ENCODE data around the gene NEU2.

Gene NEU2

DNA sequence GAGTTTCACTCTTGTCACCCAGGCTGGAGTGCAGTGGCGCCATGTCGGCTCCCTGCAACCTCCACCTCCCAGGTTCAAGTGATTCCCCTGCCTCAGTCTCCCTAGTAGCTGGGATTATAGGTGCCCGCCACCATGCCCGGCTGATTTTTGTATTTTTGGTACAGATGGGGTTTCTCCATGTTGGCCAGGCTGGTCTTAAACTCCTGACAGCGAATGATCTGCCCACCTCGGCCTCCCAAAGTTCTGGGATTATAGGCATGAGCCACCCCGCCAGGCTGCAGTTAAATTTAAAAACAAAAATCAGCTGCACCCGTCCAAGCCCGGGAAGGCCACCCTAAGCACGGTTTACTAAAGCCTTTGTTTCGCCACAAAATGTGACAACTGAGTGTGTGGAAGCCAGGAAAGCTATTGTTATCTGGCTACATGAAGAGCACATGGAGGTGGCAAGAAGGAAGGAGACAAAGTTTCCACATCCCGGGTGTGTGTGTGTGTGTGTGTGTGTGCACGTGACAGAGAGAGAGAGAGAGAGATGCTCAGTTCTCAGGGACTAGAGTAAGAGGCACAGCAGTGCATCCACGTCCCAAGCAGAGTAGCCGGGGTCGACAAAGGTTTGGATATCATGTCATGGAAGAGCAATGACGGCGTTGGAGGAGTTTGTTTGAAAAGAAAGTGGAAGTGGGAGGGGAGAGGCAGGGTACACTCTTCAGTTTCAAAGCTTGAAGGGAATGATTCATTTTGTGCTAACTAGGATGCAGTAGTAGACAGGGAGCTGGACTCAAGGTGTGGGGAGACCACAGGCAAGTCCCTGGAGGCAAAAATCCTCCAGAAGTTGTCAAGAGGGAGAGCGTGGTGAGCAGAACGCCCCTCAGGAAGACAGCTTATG is 47.7 kb downstream of the NEU2 start:
- no peak for DNase-seq (ENCODE audit: low spot score)

DNA sequence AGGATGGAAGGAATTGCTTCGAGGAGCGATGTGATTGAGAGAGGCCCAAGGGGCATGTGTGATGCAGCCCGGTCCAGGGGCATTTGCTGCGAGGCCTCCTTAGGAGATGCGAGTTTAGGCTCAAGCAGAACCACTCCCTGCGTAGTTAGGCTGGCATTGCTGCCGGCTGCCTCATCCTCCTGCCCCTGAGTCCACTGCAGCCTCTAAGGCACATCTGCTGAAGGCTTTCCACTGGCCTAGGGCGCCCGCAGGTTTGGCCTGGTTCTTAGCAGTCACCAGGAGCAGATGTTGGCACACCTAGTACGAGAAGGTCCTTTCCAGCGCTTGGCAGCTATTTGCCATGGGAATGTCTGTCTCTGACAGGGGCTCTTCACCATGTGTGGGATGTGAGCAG is 48.4 kb downstream of the NEU2 start:
- no peak for DNase-seq (ENCODE audit: low spot score)

GRCh38 chr2:233081232-233081730 is 48.8 kb downstream of the NEU2 start:
- DNase-seq (ENCODE audit: low spot score): no peak

GRCh38 chr2:233081731-233082221 is 49.3 kb downstream of the NEU2 start:
- DNase-seq (ENCODE audit: low spot score): no peak

GRCh38 chr2:233082222-233082930 is 49.9 kb downstream of the NEU2 start:
- DNase-seq (ENCODE audit: low spot score): no peak

GRCh38 chr2:233082931-233083755 is 50.7 kb downstream of the NEU2 start:
- DNase-seq (ENCODE audit: low spot score): no peak

DNA sequence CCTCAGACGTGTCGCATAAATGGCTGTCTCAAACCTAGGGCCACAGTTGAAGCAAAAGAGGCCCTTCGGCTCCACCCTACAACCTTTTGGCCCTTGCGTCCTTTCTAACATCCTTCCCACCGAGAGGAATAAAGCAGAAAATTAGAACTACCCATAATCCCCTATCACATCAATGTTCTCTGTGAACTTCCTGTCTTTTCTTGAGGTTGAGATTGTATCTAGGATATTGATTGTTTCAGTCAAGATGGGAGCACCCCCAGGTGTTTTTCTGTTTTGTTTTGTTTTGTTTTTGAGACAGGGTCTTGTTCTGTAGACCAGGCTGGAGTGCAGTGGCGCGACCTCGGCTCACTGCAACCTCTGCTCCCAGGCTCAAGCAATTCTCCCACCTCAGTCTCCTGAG is 51.3 kb downstream of the NEU2 start:
- DNase-seq (ENCODE audit: low spot score): no peak

- DNase-seq (ENCODE audit: low spot score): no peak
Observed at GRCh38 chr2:233084488-233084887, 52.0 kb downstream of the NEU2 start.

Measured in COLO829 (cell line).